ENCODE results near the gene TMBIM1.

GRCh38 chr2:218341381-218341780 is 49.1 kb upstream of the TMBIM1 start:
- TF ChIP-seq POLR2A (IDR thresholded peaks at IDR 0.05) (no peak), CTCF (IDR thresholded peaks at IDR 0.05) (no peak), EP300 (IDR thresholded peaks at IDR 0.05) (no peak)

All from tibial nerve (tissue), 4 donors.